WTC11 (cell line): ENCODE measurements around the gene SNRPA.

Source experiments
- ATF3 ChIP-seq: sonication (generic); formaldehyde crosslinking; conservative IDR thresholded peaks from 2 replicates; pipeline ENCODE4 v1.8.1; 2022; ENCODE audit warnings: mild to moderate bottlenecking, missing genetic modification reagents
- CBFB ChIP-seq: sonication (generic); formaldehyde crosslinking; IDR thresholded peaks from 2 replicates; pipeline ENCODE4 v1.8.1; 2022; ENCODE audit warnings: mild to moderate bottlenecking, low read depth, missing genetic modification reagents
- CREM ChIP-seq: sonication (generic); formaldehyde crosslinking; IDR thresholded peaks from 2 replicates; pipeline ENCODE4 v1.8.1; 2022; ENCODE audit warnings: mild to moderate bottlenecking, missing genetic modification reagents, moderate library complexity
- CTCF ChIP-seq: fragments of 200-600 bp; IDR thresholded peaks from 2 replicates; pipeline ENCODE4 v1.8.0; 2022; ENCODE audit warnings: antibody characterized with exemption
- FOXK1 ChIP-seq: sonication (generic); formaldehyde crosslinking; IDR thresholded peaks from 2 replicates; pipeline ENCODE4 v1.8.0; 2022; ENCODE audit warnings: mild to moderate bottlenecking, moderate library complexity, missing genetic modification reagents
- JUN ChIP-seq: sonication (generic); formaldehyde crosslinking; IDR thresholded peaks from 2 replicates; pipeline ENCODE4 v1.8.0; 2023; ENCODE audit warnings: mild to moderate bottlenecking, missing genetic modification reagents
- NR3C1 ChIP-seq: sonication (generic); formaldehyde crosslinking; conservative IDR thresholded peaks from 2 replicates; pipeline ENCODE4 v1.8.1; 2023; ENCODE audit warnings: low read depth, mild to moderate bottlenecking, missing genetic modification reagents
- RELA ChIP-seq: sonication (generic); formaldehyde crosslinking; IDR thresholded peaks from 2 replicates; pipeline ENCODE4 v1.8.1; 2022; ENCODE audit warnings: missing genetic modification reagents, mild to moderate bottlenecking, borderline replicate concordance
- ZNF232 ChIP-seq: sonication (generic); formaldehyde crosslinking; IDR thresholded peaks from 2 replicates; pipeline ENCODE4 v1.8.0; 2022; ENCODE audit warnings: mild to moderate bottlenecking, missing genetic modification reagents
- ZNF263 ChIP-seq: sonication (generic); formaldehyde crosslinking; IDR thresholded peaks from 2 replicates; pipeline ENCODE4 v1.8.1; 2022; ENCODE audit warnings: low read depth, mild to moderate bottlenecking, moderate library complexity, missing genetic modification reagents
- ZNF532 ChIP-seq: fragments of 250-450 bp; sonication (Bioruptor Pico); IDR thresholded peaks from 2 replicates; pipeline ENCODE4 v1.9.0; 2021; ENCODE audit warnings: mild to moderate bottlenecking, borderline replicate concordance

GRCh38 chr19:40791349-40791748, 40.3 kb downstream of the SNRPA start:
- TF ChIP-seq CTCF (no peak), ATF3 (CRISPR knock-in tag) (no peak), JUN (CRISPR knock-in tag) (no peak), CBFB (CRISPR knock-in tag) (no peak), FOXK1 (no peak), RELA (no peak), CREM (CRISPR knock-in tag) (no peak), NR3C1 (CRISPR knock-in tag) (no peak), ZNF263 (CRISPR knock-in tag) (no peak), ZNF532 (CRISPR knock-in tag) (no peak), ZNF232 (no peak)
